Hematopoietic multipotent progenitor cell treated with erythropoietin and hydrocortisone succinate and interleukin-3 and kit ligand, for 4 days (in vitro differentiated cells): ENCODE measurements around the gene DFFB.
A peak's percentile ranks its signal among the peaks of the same experiment; 100 is the strongest.

Experiments used
- DNase-seq: peaks from one replicate; pipeline ENCODE4 v3.0.0-alpha.2; 2015

DFFB gene

GRCh38 chr1:3876716-3877115, 19.4 kb downstream of the DFFB start:
- DNase-seq: no peak

GRCh38 chr1:3879099-3879498, 21.8 kb downstream of the DFFB start:
- no peak for DNase-seq

- DNase-seq: no peak
These were observed 22.6 kb downstream of the DFFB start for GRCh38 chr1:3879787-3880428.

- no peak for DNase-seq
These were observed 23.3 kb downstream of the DFFB start for GRCh38 chr1:3880429-3881192.

- peak; percentile 94 for DNase-seq
These were observed 23.9 kb downstream of the DFFB start for GRCh38 chr1:3881193-3881480.

GRCh38 chr1:3883194-3883925, 26.1 kb downstream of the DFFB start:
- no peak for DNase-seq

- no peak for DNase-seq
These were observed 27.7 kb downstream of the DFFB start for GRCh38 chr1:3884966-3885365.

GRCh38 chr1:3885611-3886010, 28.3 kb downstream of the DFFB start:
- no peak for DNase-seq

GRCh38 chr1:3886106-3886670, 28.9 kb downstream of the DFFB start:
- no peak for DNase-seq

GRCh38 chr1:3886691-3887090, 29.4 kb downstream of the DFFB start:
- no peak for DNase-seq

- DNase-seq: no peak
These were observed 31.0 kb downstream of the DFFB start for GRCh38 chr1:3888301-3888700.

- DNase-seq: no peak
These were observed 32.7 kb downstream of the DFFB start for GRCh38 chr1:3889936-3890335.

GRCh38 chr1:3890389-3891328, 33.4 kb downstream of the DFFB start:
- DNase-seq: peak; percentile 92

GRCh38 chr1:3891329-3891865, 34.1 kb downstream of the DFFB start:
- no peak for DNase-seq

GRCh38 chr1:3892748-3893147, 35.5 kb downstream of the DFFB start:
- no peak for DNase-seq

GRCh38 chr1:3893190-3893589, 35.9 kb downstream of the DFFB start:
- no peak for DNase-seq

- DNase-seq: no peak
These were observed 37.5 kb downstream of the DFFB start for GRCh38 chr1:3894626-3895278.

GRCh38 chr1:3895279-3895950, 38.1 kb downstream of the DFFB start:
- DNase-seq: no peak

GRCh38 chr1:3895951-3896325, 38.7 kb downstream of the DFFB start:
- no peak for DNase-seq

GRCh38 chr1:3896396-3897000, 39.2 kb downstream of the DFFB start:
- DNase-seq: no peak

GRCh38 chr1:3898475-3898735, 41.1 kb downstream of the DFFB start:
- no peak for DNase-seq
